A673 (cell line): Measurements from ENCODE around the gene XYLT1. TPM values are rescaled to one million over a fixed set of nuclear protein-coding genes. Genes with fewer than 3 reads are reported as not detected.

ENCODE experiments used
- BruUV-seq: library from RNA; stranded (reverse); fragments of 400-500 nt; replicated peaks from 2 replicates; lab custom pipeline; 2021; lab: Mats Ljungman, UMichigan
- CTCF ChIA-PET: fragments of 300-600 bp; sonication (Branson Sonifier 250); formaldehyde crosslinking; loops from one replicate; lab custom pipeline; 2022; ENCODE audit warnings: antibody characterized with exemption; lab: Charles Lee
- POLR2A ChIA-PET: fragments of 300-600 bp; sonication (Branson Sonifier 250); formaldehyde crosslinking; loops from one replicate; lab custom pipeline; 2022; ENCODE audit warnings: antibody characterized with exemption; ENCODE audit not compliant: low non-redundant PET; lab: Charles Lee
- DNase-seq: peaks from one replicate; pipeline ENCODE4 v3.0.0-alpha.2; 2015; ENCODE audit warnings: low spot score
- H3K27ac ChIP-seq: fragments of 200-600 bp; sonication (generic); 2 replicates; pipeline ENCODE4 v1.5.1; 2016; ENCODE audit warnings: mixed run types, low read depth, mild to moderate bottlenecking, mixed read lengths, antibody characterized with exemption, low read length; ENCODE audit not compliant: poor library complexity, severe bottlenecking
- H3K27me3 ChIP-seq: fragments of 200-600 bp; sonication (generic); replicated peaks from 2 replicates; pipeline ENCODE4 v1.6.1; 2017; ENCODE audit warnings: mixed run types, low read depth, mild to moderate bottlenecking, mixed read lengths, antibody characterized with exemption, low read length; ENCODE audit not compliant: insufficient read depth, poor library complexity
- H3K36me3 ChIP-seq: fragments of 200-600 bp; sonication (generic); 2 replicates; pipeline ENCODE4 v1.6.1; 2016; ENCODE audit warnings: mixed run types, mild to moderate bottlenecking, mixed read lengths, antibody characterized with exemption, low read length; ENCODE audit not compliant: insufficient read depth, poor library complexity, severe bottlenecking
- H3K4me1 ChIP-seq: fragments of 200-600 bp; sonication (generic); 2 replicates; pipeline ENCODE4 v1.6.1; 2017; ENCODE audit warnings: mixed run types, mild to moderate bottlenecking, mixed read lengths, antibody characterized with exemption, low read length; ENCODE audit not compliant: insufficient read depth, poor library complexity, severe bottlenecking
- H3K4me3 ChIP-seq: fragments of 200-600 bp; sonication (generic); 2 replicates; pipeline ENCODE4 v1.5.1; 2016; ENCODE audit warnings: low read depth, mixed run types, mild to moderate bottlenecking, mixed read lengths, low read length; ENCODE audit not compliant: poor library complexity, severe bottlenecking
- H3K9me3 ChIP-seq: fragments of 200-600 bp; sonication (generic); 2 replicates; pipeline ENCODE4 v1.6.1; 2016; ENCODE audit warnings: mixed run types, low read depth, mild to moderate bottlenecking, mixed read lengths, antibody characterized with exemption, low read length; ENCODE audit not compliant: poor library complexity, severe bottlenecking
- EZH2 ChIP-seq: fragments of 200-600 bp; sonication (generic); IDR thresholded peaks from 2 replicates; pipeline ENCODE4 v1.6.1; 2017; ENCODE audit warnings: borderline replicate concordance, low read depth, mild to moderate bottlenecking, mixed read lengths, antibody characterized with exemption, low read length; ENCODE audit not compliant: poor library complexity, severe bottlenecking
- intact Hi-C: fragments of 100-400 bp; cut with micrococcal nuclease; formaldehyde crosslinking; loops from one replicate; pipeline ENCODE4 v1.10.0; 2022; ENCODE audit not compliant: unreplicated experiment
- total RNA-seq: library from RNA; stranded (reverse); gene quantifications from 2 replicates; pipeline ENCODE4 v1.2.3, GENCODE V29; 2021
- TF ChIP-seq, protein P1 (sequence below): fragments of 300-800, 200-600 bp; sonication (generic); conservative IDR thresholded peaks from 2 replicates; pipeline ENCODE4 v1.5.1; 2017; ENCODE audit warnings: low read depth, mild to moderate bottlenecking, antibody characterized with exemption, low read length, moderate library complexity, mixed read lengths

XYLT1 gene
- total RNA-seq, 1 experiment from 2014 or later: 0.64 TPM

DNA sequence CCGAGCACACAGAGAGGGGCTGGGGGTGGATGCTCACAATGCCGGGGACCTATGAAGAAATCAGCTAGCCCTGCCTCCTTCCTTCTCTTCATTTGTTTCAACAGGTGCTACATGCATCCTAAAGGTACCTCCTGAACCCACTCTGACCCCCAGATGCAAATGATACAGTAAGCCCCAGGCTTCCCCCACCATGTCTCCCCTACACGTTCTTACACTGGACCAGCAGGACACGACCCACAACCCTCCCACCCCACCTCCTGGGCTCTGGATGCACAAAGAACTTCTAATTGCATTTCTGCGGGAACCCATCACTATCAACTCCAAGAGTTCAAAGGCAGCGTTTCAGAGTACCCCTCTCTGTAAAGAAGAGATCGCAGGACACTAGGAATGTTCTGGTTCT is 2.1 kb downstream of the XYLT1 start:
- intact Hi-C loops: loop anchor here (10.0 kb wide), 2 partner anchors 184 to 604 kb away; no protein-coding TSS in a partner anchor
- no peaks in the 10 kb centered on the region for H3K4me1 ChIP-seq
- H3K27me3 ChIP-seq: peaks cover 28% of the 10 kb centered on the region
- TF ChIP-seq EZH2: no peak
- TF ChIP-seq, protein P1, sequence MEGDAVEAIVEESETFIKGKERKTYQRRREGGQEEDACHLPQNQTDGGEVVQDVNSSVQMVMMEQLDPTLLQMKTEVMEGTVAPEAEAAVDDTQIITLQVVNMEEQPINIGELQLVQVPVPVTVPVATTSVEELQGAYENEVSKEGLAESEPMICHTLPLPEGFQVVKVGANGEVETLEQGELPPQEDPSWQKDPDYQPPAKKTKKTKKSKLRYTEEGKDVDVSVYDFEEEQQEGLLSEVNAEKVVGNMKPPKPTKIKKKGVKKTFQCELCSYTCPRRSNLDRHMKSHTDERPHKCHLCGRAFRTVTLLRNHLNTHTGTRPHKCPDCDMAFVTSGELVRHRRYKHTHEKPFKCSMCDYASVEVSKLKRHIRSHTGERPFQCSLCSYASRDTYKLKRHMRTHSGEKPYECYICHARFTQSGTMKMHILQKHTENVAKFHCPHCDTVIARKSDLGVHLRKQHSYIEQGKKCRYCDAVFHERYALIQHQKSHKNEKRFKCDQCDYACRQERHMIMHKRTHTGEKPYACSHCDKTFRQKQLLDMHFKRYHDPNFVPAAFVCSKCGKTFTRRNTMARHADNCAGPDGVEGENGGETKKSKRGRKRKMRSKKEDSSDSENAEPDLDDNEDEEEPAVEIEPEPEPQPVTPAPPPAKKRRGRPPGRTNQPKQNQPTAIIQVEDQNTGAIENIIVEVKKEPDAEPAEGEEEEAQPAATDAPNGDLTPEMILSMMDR: no peak
- no peak for DNase-seq
- POLR2A ChIA-PET: no interaction called here
- H3K27ac ChIP-seq: no peak overlapping the region
- H3K4me3 ChIP-seq: no peak overlapping the region
- H3K9me3 ChIP-seq: no peaks in the 10 kb centered on the region
- no peaks in the 10 kb centered on the region for H3K36me3 ChIP-seq
- CTCF ChIA-PET: interaction anchor here (0.5 kb wide), 1 partner anchor 606 kb away, joined by 6 read pairs; no protein-coding TSS in a partner anchor
- no TSS peak for BruUV-seq

DNA sequence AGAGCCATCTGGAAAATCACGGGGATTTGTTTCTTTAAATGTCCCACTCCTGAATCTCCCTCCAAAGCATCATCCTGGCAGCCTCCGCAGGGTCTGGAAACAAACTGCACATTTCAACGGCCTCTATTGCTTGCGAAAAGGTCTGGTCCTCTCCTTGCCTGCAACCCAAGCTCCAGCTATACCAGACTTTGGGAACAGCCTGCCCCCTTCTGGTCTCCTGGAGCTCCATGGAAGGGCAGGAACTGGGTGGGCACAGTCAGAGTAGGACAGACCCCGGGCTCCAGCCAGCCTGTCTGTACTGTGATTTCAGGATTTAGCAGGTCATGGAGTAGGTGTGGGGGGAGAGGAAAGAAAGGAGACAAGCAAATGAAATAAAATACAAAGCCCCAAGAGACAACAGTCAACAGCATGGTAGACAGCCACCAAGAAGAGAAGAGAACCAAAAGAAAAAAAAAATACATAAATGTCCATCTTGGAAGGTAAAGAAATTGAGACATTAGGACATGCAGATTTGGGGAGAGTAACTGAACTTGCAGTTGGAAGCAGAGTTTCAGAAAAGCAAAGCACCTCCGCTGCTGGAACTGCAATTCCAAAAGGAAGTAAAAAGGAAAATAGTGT is 2.7 kb downstream of the XYLT1 start:
- no peak overlapping the region for H3K27ac ChIP-seq
- POLR2A ChIA-PET: no interaction called here
- H3K4me3 ChIP-seq: no peak overlapping the region
- H3K27me3 ChIP-seq: peaks cover 28% of the 10 kb centered on the region
- BruUV-seq: no TSS peak
- no peaks in the 10 kb centered on the region for H3K36me3 ChIP-seq
- no peak for TF ChIP-seq EZH2
- TF ChIP-seq, protein P1: peak; percentile 52
- H3K9me3 ChIP-seq: no peaks in the 10 kb centered on the region
- no peaks in the 10 kb centered on the region for H3K4me1 ChIP-seq
- CTCF ChIA-PET: interaction anchor here (0.6 kb wide), 4 partner anchors 84 to 215 kb away, joined by 3 to 5 read pairs (median 4); no protein-coding TSS in a partner anchor
- intact Hi-C loops: loop anchor here (10.0 kb wide), 2 partner anchors 183 to 603 kb away; no protein-coding TSS in a partner anchor
- peak; percentile 34 for DNase-seq

DNA sequence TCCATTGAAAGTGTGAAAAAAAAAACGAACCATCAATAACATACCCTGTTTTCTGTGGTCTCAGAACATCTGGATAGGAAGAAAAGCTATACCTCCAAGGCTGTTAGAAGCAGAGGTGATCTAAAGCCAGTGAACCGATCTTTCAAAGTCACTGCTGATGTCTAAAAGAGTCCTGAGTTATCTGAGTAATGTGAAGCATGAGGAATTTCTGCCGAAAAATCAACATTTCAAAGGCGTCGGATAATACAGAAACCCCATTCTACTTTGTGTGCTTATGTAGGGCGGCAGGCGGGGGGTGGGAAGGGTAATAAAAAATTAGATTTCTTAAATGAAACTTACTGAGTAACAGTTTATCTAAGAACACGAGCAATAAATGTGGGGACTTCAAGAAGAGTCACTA is 3.9 kb downstream of the XYLT1 start:
- Histone ChIP-seq H3K27ac (no peak overlapping the region), H3K4me3 (no peak overlapping the region), H3K36me3 (no peaks in the 10 kb centered on the region), H3K4me1 (no peaks in the 10 kb centered on the region), H3K9me3 (no peaks in the 10 kb centered on the region), H3K27me3 (peaks cover 28% of the 10 kb centered on the region)
- ChIA-PET POLR2A (interaction anchor here (0.6 kb wide), 1 partner anchor 155 kb away, joined by 3 read pairs; no protein-coding TSS in a partner anchor), CTCF (no interaction called here)
- TF ChIP-seq EZH2: no peak
- TF ChIP-seq, protein P1: no peak
- intact Hi-C loops: loop anchor here (10.0 kb wide), 2 partner anchors 182 to 602 kb away; no protein-coding TSS in a partner anchor
- DNase-seq: no peak
- BruUV-seq: no TSS peak
